ENCODE data around the gene PARD3. TPM values are rescaled to one million over a fixed set of nuclear protein-coding genes. Genes with fewer than 3 reads are reported as not detected.

PARD3 gene
- total RNA-seq, 1 experiment from 2014 or later = 51.8 TPM

DNA sequence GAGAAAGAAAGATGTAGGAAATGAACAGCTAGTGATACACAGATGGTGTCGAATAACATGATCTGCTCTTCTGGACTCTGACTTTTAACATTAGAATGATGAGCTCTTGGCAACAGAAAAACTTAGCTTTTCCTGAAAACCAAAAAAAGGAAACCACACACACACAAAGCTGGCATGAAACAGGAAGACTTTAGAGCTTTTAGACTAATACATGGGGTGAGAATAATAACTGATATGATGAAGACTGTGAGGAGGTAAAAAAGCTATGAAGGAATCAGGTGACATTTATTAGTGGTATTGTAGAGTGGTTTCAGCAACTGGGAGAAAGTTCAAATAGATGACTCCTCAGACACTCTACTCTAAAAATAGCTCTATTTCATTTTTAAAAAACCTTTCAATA, 491.9 kb downstream of the PARD3 start:
- Mint-ChIP-seq H3K4me1 (peaks cover 26% of the 10 kb centered on the region), H3K4me3 (no peak overlapping the region), H3K27me3 (ENCODE audit: low read depth) (no peaks in the 10 kb centered on the region), H3K9me3 (no peaks in the 10 kb centered on the region), H3K27ac (peak overlapping the region; percentile 49; the same call in 1 of the 2 replicates), H3K36me3 (0 out of 2 replicates have a peak, but pooled peaks cover 3% of the 10 kb centered on the region)
- TF ChIP-seq CREB1 (CRISPR knock-in tag; IDR thresholded peaks at IDR 0.05) (no peak), OVOL2 (CRISPR knock-in tag; IDR thresholded peaks at IDR 0.05; ENCODE audit: borderline replicate concordance) (no peak), ZNF512 (CRISPR knock-in tag; IDR thresholded peaks at IDR 0.05; ENCODE audit: borderline replicate concordance) (no peak), ZMAT4 (CRISPR knock-in tag; IDR thresholded peaks at IDR 0.05) (no peak), ETV6 (CRISPR knock-in tag; IDR thresholded peaks at IDR 0.05) (no peak), HMGXB4 (CRISPR knock-in tag; IDR thresholded peaks at IDR 0.05) (no peak), JAZF1 (CRISPR knock-in tag; IDR thresholded peaks at IDR 0.05) (no peak), FOXK1 (CRISPR knock-in tag; IDR thresholded peaks at IDR 0.05) (no peak), ZNF138 (CRISPR knock-in tag; conservative IDR thresholded peaks at IDR 0.05) (no peak), CTCF (IDR thresholded peaks at IDR 0.05) (no peak), SOX15 (CRISPR knock-in tag; IDR thresholded peaks at IDR 0.05) (no peak), KAT7 (CRISPR knock-in tag; IDR thresholded peaks at IDR 0.05; ENCODE audit: borderline replicate concordance) (no peak), CREM (CRISPR knock-in tag; IDR thresholded peaks at IDR 0.05) (no peak), ZNF263 (CRISPR knock-in tag; IDR thresholded peaks at IDR 0.05; ENCODE audit: low read depth) (no peak), GRHL2 (CRISPR knock-in tag; IDR thresholded peaks at IDR 0.05; ENCODE audit: insufficient replicate concordance, severe bottlenecking) (no peak)
- TF ChIP-seq, protein P1, sequence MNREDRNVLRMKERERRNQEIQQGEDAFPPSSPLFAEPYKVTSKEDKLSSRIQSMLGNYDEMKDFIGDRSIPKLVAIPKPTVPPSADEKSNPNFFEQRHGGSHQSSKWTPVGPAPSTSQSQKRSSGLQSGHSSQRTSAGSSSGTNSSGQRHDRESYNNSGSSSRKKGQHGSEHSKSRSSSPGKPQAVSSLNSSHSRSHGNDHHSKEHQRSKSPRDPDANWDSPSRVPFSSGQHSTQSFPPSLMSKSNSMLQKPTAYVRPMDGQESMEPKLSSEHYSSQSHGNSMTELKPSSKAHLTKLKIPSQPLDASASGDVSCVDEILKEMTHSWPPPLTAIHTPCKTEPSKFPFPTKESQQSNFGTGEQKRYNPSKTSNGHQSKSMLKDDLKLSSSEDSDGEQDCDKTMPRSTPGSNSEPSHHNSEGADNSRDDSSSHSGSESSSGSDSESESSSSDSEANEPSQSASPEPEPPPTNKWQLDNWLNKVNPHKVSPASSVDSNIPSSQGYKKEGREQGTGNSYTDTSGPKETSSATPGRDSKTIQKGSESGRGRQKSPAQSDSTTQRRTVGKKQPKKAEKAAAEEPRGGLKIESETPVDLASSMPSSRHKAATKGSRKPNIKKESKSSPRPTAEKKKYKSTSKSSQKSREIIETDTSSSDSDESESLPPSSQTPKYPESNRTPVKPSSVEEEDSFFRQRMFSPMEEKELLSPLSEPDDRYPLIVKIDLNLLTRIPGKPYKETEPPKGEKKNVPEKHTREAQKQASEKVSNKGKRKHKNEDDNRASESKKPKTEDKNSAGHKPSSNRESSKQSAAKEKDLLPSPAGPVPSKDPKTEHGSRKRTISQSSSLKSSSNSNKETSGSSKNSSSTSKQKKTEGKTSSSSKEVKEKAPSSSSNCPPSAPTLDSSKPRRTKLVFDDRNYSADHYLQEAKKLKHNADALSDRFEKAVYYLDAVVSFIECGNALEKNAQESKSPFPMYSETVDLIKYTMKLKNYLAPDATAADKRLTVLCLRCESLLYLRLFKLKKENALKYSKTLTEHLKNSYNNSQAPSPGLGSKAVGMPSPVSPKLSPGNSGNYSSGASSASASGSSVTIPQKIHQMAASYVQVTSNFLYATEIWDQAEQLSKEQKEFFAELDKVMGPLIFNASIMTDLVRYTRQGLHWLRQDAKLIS (CRISPR knock-in tag; IDR thresholded peaks at IDR 0.05; ENCODE audit: borderline replicate concordance) = no peak
- DNase-seq (ENCODE audit: low spot score) (no peak), ATAC-seq (no peak)
- POLR2A ChIA-PET = no interaction called here
- CTCF ChIA-PET = no interaction called here

- H3K27me3 Mint-ChIP-seq (ENCODE audit: low read depth) = no peaks in the 10 kb centered on the region
- no peak overlapping the region for H3K27ac Mint-ChIP-seq
- no peak for DNase-seq (ENCODE audit: low spot score)
- ChIA-PET CTCF (interaction anchor here (1.5 kb wide), 1 partner anchor 15 kb away, joined by 4 read pairs; no protein-coding TSS in a partner anchor), POLR2A (no interaction called here)
- H3K4me3 Mint-ChIP-seq = no peak overlapping the region
- ATAC-seq = no peak
- no peaks in the 10 kb centered on the region for H3K9me3 Mint-ChIP-seq
- H3K4me1 Mint-ChIP-seq = peaks cover 34% of the 10 kb centered on the region
- 0 out of 2 replicates have a peak, but pooled peaks cover 2% of the 10 kb centered on the region for H3K36me3 Mint-ChIP-seq
- TF ChIP-seq CTCF (IDR thresholded peaks at IDR 0.05) (no peak), NR3C1 (CRISPR knock-in tag; conservative IDR thresholded peaks at IDR 0.05; ENCODE audit: low read depth) (no peak)
- TF ChIP-seq, protein P2, sequence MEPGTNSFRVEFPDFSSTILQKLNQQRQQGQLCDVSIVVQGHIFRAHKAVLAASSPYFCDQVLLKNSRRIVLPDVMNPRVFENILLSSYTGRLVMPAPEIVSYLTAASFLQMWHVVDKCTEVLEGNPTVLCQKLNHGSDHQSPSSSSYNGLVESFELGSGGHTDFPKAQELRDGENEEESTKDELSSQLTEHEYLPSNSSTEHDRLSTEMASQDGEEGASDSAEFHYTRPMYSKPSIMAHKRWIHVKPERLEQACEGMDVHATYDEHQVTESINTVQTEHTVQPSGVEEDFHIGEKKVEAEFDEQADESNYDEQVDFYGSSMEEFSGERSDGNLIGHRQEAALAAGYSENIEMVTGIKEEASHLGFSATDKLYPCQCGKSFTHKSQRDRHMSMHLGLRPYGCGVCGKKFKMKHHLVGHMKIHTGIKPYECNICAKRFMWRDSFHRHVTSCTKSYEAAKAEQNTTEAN (CRISPR knock-in tag; IDR thresholded peaks at IDR 0.05) = no peak
- TF ChIP-seq, protein P3, sequence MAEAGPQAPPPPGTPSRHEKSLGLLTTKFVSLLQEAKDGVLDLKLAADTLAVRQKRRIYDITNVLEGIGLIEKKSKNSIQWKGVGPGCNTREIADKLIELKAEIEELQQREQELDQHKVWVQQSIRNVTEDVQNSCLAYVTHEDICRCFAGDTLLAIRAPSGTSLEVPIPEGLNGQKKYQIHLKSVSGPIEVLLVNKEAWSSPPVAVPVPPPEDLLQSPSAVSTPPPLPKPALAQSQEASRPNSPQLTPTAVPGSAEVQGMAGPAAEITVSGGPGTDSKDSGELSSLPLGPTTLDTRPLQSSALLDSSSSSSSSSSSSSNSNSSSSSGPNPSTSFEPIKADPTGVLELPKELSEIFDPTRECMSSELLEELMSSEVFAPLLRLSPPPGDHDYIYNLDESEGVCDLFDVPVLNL (CRISPR knock-in tag; IDR thresholded peaks at IDR 0.05; ENCODE audit: borderline replicate concordance, low read depth) = no peak
Observed at GRCh38 chr10:34320265-34320664, 494.8 kb downstream of the PARD3 start.
